ENCODE data around the gene ATP2B2.

ATP2B2 gene

GRCh38 chr3:10437995-10438901 lies 67.1 kb downstream of the ATP2B2 start:
- Histone ChIP-seq H3K36me3 (ENCODE audit: control insufficient read depth in 2 of 2, insufficient read depth in 2 of 2, low read length in 2 of 2) (no peaks in the 10 kb centered on the region), H3K4me3 (ENCODE audit: low read length in 2 of 2) (no peak overlapping the region), H3K27ac (ENCODE audit: low read length) (no peak overlapping the region), H3K9ac (ENCODE audit: low read length in 2 of 2) (no peak overlapping the region), H3K27me3 (ENCODE audit: control insufficient read depth in 1 of 2, insufficient read depth in 2 of 2, low read length in 2 of 2) (peaks cover 0 to 2% of the 10 kb centered on the region in 2 donors), H3K9me3 (ENCODE audit: control insufficient read depth in 2 of 2, low read length in 2 of 2) (no peaks in the 10 kb centered on the region), H3K4me1 (ENCODE audit: control insufficient read depth, insufficient read depth, low read length) (no peaks in the 10 kb centered on the region)

GRCh38 chr3:10437272-10437994 lies 68.0 kb downstream of the ATP2B2 start:
- Histone ChIP-seq H3K27me3 (ENCODE audit: control insufficient read depth in 1 of 2, insufficient read depth in 2 of 2, low read length in 2 of 2) (peaks cover 0 to 2% of the 10 kb centered on the region in 2 donors), H3K27ac (ENCODE audit: low read length) (no peak overlapping the region), H3K4me1 (ENCODE audit: control insufficient read depth, insufficient read depth, low read length) (no peaks in the 10 kb centered on the region)

GRCh38 chr3:10435850-10436249 lies 69.5 kb downstream of the ATP2B2 start:
- Histone ChIP-seq H3K27ac (ENCODE audit: low read length) (no peak overlapping the region), H3K4me3 (ENCODE audit: low read length in 2 of 2) (no peak overlapping the region), H3K4me1 (ENCODE audit: control insufficient read depth, insufficient read depth, low read length) (no peaks in the 10 kb centered on the region), H3K36me3 (ENCODE audit: control insufficient read depth in 2 of 2, insufficient read depth in 2 of 2, low read length in 2 of 2) (no peaks in the 10 kb centered on the region), H3K9me3 (ENCODE audit: control insufficient read depth in 2 of 2, low read length in 2 of 2) (no peaks in the 10 kb centered on the region), H3K9ac (ENCODE audit: low read length in 2 of 2) (no peak overlapping the region), H3K27me3 (ENCODE audit: control insufficient read depth in 1 of 2, insufficient read depth in 2 of 2, low read length in 2 of 2) (peaks cover 0 to 2% of the 10 kb centered on the region in 2 donors)

More at GRCh38 chr3:10437272-10437994, 68.0 kb downstream of the ATP2B2 start:
- H3K4me3 ChIP-seq (ENCODE audit: low read length in 2 of 2): no peak overlapping the region
- H3K9me3 ChIP-seq (ENCODE audit: control insufficient read depth in 2 of 2, low read length in 2 of 2): no peaks in the 10 kb centered on the region
- no peaks in the 10 kb centered on the region for H3K36me3 ChIP-seq (ENCODE audit: control insufficient read depth in 2 of 2, insufficient read depth in 2 of 2, low read length in 2 of 2)
- H3K9ac ChIP-seq (ENCODE audit: low read length in 2 of 2): no peak overlapping the region

GRCh38 chr3:10434938-10435336 lies 70.4 kb downstream of the ATP2B2 start:
- H3K9ac ChIP-seq (ENCODE audit: low read length in 2 of 2): no peak overlapping the region
- H3K27ac ChIP-seq (ENCODE audit: low read length): no peak overlapping the region
- H3K27me3 ChIP-seq (ENCODE audit: control insufficient read depth in 1 of 2, insufficient read depth in 2 of 2, low read length in 2 of 2): no peaks in the 10 kb centered on the region

GRCh38 chr3:10434144-10434937 lies 71.0 kb downstream of the ATP2B2 start:
- Histone ChIP-seq H3K9me3 (ENCODE audit: control insufficient read depth in 2 of 2, low read length in 2 of 2) (no peaks in the 10 kb centered on the region), H3K36me3 (ENCODE audit: control insufficient read depth in 2 of 2, insufficient read depth in 2 of 2, low read length in 2 of 2) (no peaks in the 10 kb centered on the region), H3K27ac (ENCODE audit: low read length) (no peak overlapping the region), H3K4me1 (ENCODE audit: control insufficient read depth, insufficient read depth, low read length) (no peaks in the 10 kb centered on the region), H3K4me3 (ENCODE audit: low read length in 2 of 2) (no peak overlapping the region), H3K27me3 (ENCODE audit: control insufficient read depth in 1 of 2, insufficient read depth in 2 of 2, low read length in 2 of 2) (no peaks in the 10 kb centered on the region), H3K9ac (ENCODE audit: low read length in 2 of 2) (no peak overlapping the region)

More at GRCh38 chr3:10434938-10435336, 70.4 kb downstream of the ATP2B2 start:
- no peaks in the 10 kb centered on the region for H3K4me1 ChIP-seq (ENCODE audit: control insufficient read depth, insufficient read depth, low read length)
- H3K9me3 ChIP-seq (ENCODE audit: control insufficient read depth in 2 of 2, low read length in 2 of 2): no peaks in the 10 kb centered on the region
- no peak overlapping the region for H3K4me3 ChIP-seq (ENCODE audit: low read length in 2 of 2)
- no peaks in the 10 kb centered on the region for H3K36me3 ChIP-seq (ENCODE audit: control insufficient read depth in 2 of 2, insufficient read depth in 2 of 2, low read length in 2 of 2)

GRCh38 chr3:10432931-10433330 lies 72.5 kb downstream of the ATP2B2 start:
- Histone ChIP-seq H3K9me3 (ENCODE audit: control insufficient read depth in 2 of 2, low read length in 2 of 2) (no peaks in the 10 kb centered on the region), H3K9ac (ENCODE audit: low read length in 2 of 2) (no peak overlapping the region), H3K4me1 (ENCODE audit: control insufficient read depth, insufficient read depth, low read length) (no peaks in the 10 kb centered on the region), H3K27ac (ENCODE audit: low read length) (no peak overlapping the region), H3K4me3 (ENCODE audit: low read length in 2 of 2) (no peak overlapping the region), H3K27me3 (ENCODE audit: control insufficient read depth in 1 of 2, insufficient read depth in 2 of 2, low read length in 2 of 2) (peaks cover 0 to 2% of the 10 kb centered on the region in 2 donors), H3K36me3 (ENCODE audit: control insufficient read depth in 2 of 2, insufficient read depth in 2 of 2, low read length in 2 of 2) (no peaks in the 10 kb centered on the region)

GRCh38 chr3:10432156-10432845 lies 73.1 kb downstream of the ATP2B2 start:
- Histone ChIP-seq H3K27ac (ENCODE audit: low read length) (no peak overlapping the region), H3K4me1 (ENCODE audit: control insufficient read depth, insufficient read depth, low read length) (no peaks in the 10 kb centered on the region), H3K9ac (ENCODE audit: low read length in 2 of 2) (no peak overlapping the region), H3K27me3 (ENCODE audit: control insufficient read depth in 1 of 2, insufficient read depth in 2 of 2, low read length in 2 of 2) (peaks cover 0 to 2% of the 10 kb centered on the region in 2 donors), H3K9me3 (ENCODE audit: control insufficient read depth in 2 of 2, low read length in 2 of 2) (no peaks in the 10 kb centered on the region), H3K36me3 (ENCODE audit: control insufficient read depth in 2 of 2, insufficient read depth in 2 of 2, low read length in 2 of 2) (no peaks in the 10 kb centered on the region), H3K4me3 (ENCODE audit: low read length in 2 of 2) (no peak overlapping the region)

GRCh38 chr3:10430805-10431204 lies 74.6 kb downstream of the ATP2B2 start:
- no peak overlapping the region for H3K9ac ChIP-seq (ENCODE audit: low read length in 2 of 2)
- H3K9me3 ChIP-seq (ENCODE audit: control insufficient read depth in 2 of 2, low read length in 2 of 2): no peaks in the 10 kb centered on the region
- H3K36me3 ChIP-seq (ENCODE audit: control insufficient read depth in 2 of 2, insufficient read depth in 2 of 2, low read length in 2 of 2): no peaks in the 10 kb centered on the region
- peaks cover 0 to 2% of the 10 kb centered on the region in 2 donors for H3K27me3 ChIP-seq (ENCODE audit: control insufficient read depth in 1 of 2, insufficient read depth in 2 of 2, low read length in 2 of 2)
- H3K4me1 ChIP-seq (ENCODE audit: control insufficient read depth, insufficient read depth, low read length): no peaks in the 10 kb centered on the region
- H3K27ac ChIP-seq (ENCODE audit: low read length): no peak overlapping the region
- no peak overlapping the region for H3K4me3 ChIP-seq (ENCODE audit: low read length in 2 of 2)

- H3K27me3 ChIP-seq (ENCODE audit: control insufficient read depth in 1 of 2, insufficient read depth in 2 of 2, low read length in 2 of 2): peaks cover 0 to 2% of the 10 kb centered on the region in 2 donors
- no peak overlapping the region for H3K4me3 ChIP-seq (ENCODE audit: low read length in 2 of 2)
- no peaks in the 10 kb centered on the region for H3K9me3 ChIP-seq (ENCODE audit: control insufficient read depth in 2 of 2, low read length in 2 of 2)
- no peaks in the 10 kb centered on the region for H3K4me1 ChIP-seq (ENCODE audit: control insufficient read depth, insufficient read depth, low read length)
- no peak overlapping the region for H3K27ac ChIP-seq (ENCODE audit: low read length)
- no peaks in the 10 kb centered on the region for H3K36me3 ChIP-seq (ENCODE audit: control insufficient read depth in 2 of 2, insufficient read depth in 2 of 2, low read length in 2 of 2)
- H3K9ac ChIP-seq (ENCODE audit: low read length in 2 of 2): no peak overlapping the region
Measured at GRCh38 chr3:10428406-10429091, 76.8 kb downstream of the ATP2B2 start.
